Memory B cell (primary cell): ENCODE data around the gene CBY1.
A peak's percentile ranks its signal among the peaks of the same experiment; 100 is the strongest.
"Not testable (repeated sequence)": the region's sequence is repeated elsewhere in the genome, so short reads cannot be mapped to it uniquely, and the experiment has no call there.

Experiments
- ATAC-seq: fragments of 150-1000 bp; cut with Tn5 transposase; 2 replicates; pipeline ENCODE4 v1.10.0; 2021; ENCODE audit warnings: low read depth, mild to moderate bottlenecking, moderate library complexity
- DNase-seq, 2 donors: peaks; one replicate each; pipeline ENCODE4 v3.0.0; 2022; ENCODE audit warnings: low spot score in 2 of 2
- H3K27ac Mint-ChIP-seq: one replicate; pipeline ENCODE4 v1.8.0; 2022; ENCODE audit warnings: mild to moderate bottlenecking, moderate library complexity, mixed read lengths
- H3K27me3 Mint-ChIP-seq: one replicate; pipeline ENCODE4 v1.8.0; 2022; ENCODE audit warnings: mixed read lengths
- H3K36me3 Mint-ChIP-seq: one replicate; pipeline ENCODE4 v1.8.0; 2022; ENCODE audit warnings: mild to moderate bottlenecking, mixed read lengths
- H3K4me1 Mint-ChIP-seq: one replicate; pipeline ENCODE4 v1.8.0; 2022; ENCODE audit warnings: mixed read lengths
- H3K4me3 Mint-ChIP-seq: one replicate; pipeline ENCODE4 v1.8.0; 2022; ENCODE audit warnings: mild to moderate bottlenecking, moderate library complexity, mixed read lengths
- H3K9me3 Mint-ChIP-seq: one replicate; pipeline ENCODE4 v1.8.0; 2022; ENCODE audit warnings: mixed read lengths

CBY1 gene

DNA sequence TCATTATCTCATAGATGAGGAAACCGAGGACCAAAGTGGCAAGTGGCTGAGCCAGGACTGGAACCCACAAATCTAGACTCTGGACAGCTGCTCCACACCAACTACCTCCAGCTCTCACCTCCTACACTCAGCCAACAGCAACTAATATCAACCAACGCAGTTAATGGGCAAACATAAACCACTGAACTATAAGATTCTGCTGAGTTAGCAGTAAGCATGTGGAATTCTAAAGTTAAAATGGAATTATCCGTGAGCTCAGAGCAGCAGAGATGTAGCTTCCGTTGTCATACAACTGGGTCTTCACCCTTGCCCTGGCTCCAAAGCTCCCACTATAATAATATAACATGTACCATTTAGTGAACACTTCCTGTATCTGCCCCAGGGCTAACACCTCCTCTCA is 27.3 kb upstream of the CBY1 start:
- Mint-ChIP-seq H3K4me3 (no peak overlapping the region), H3K36me3 (no peaks in the 10 kb centered on the region), H3K27me3 (peaks cover 7% of the 10 kb centered on the region), H3K4me1 (no peaks in the 10 kb centered on the region), H3K9me3 (no peaks in the 10 kb centered on the region), H3K27ac (no peak overlapping the region)
- DNase-seq: no peak
- no peak for ATAC-seq

DNA sequence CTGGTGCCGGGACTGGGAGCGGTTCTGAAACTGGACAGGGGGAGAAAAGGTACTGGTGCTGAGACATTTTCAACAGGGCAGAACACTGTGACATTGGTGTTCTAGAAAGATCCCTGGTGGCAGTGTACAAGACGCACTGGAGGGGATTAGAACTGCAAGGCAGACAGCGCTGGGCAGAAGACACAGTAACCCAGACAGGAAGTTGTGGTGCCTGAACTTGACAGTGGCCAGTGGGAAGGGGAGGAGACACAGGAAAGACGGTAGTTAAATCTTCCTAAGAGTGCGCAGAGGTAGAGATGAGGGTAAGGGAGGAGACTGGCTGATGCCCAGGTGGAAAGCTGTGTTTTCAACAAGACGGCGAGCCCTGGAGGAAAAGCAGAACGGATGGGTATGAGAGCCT is 24.7 kb upstream of the CBY1 start:
- Mint-ChIP-seq H3K9me3 (no peaks in the 10 kb centered on the region), H3K27ac (no peak overlapping the region), H3K36me3 (no peaks in the 10 kb centered on the region), H3K4me1 (no peaks in the 10 kb centered on the region), H3K4me3 (no peak overlapping the region), H3K27me3 (peaks cover 9% of the 10 kb centered on the region)
- ATAC-seq (no peak), DNase-seq (no peak)

- no peak for ATAC-seq
- H3K27ac Mint-ChIP-seq: no peak overlapping the region
- no peaks in the 10 kb centered on the region for H3K36me3 Mint-ChIP-seq
- no peaks in the 10 kb centered on the region for H3K4me1 Mint-ChIP-seq
- DNase-seq: no peak
- H3K9me3 Mint-ChIP-seq: no peaks in the 10 kb centered on the region
- H3K4me3 Mint-ChIP-seq: no peak overlapping the region
- H3K27me3 Mint-ChIP-seq: peaks cover 9% of the 10 kb centered on the region
Observed at GRCh38 chr22:38632528-38632927, 23.9 kb upstream of the CBY1 start.

- no peak overlapping the region for H3K27ac Mint-ChIP-seq
- DNase-seq: no peak
- ATAC-seq: no peak
Observed at GRCh38 chr22:38638216-38638615, 18.2 kb upstream of the CBY1 start.

GRCh38 chr22:38638728-38639127 is 17.7 kb upstream of the CBY1 start:
- no peak for DNase-seq
- H3K27ac Mint-ChIP-seq: no peak overlapping the region
- H3K27me3 Mint-ChIP-seq: peaks cover 13% of the 10 kb centered on the region
- no peaks in the 10 kb centered on the region for H3K4me1 Mint-ChIP-seq
- no peaks in the 10 kb centered on the region for H3K36me3 Mint-ChIP-seq
- no peak overlapping the region for H3K4me3 Mint-ChIP-seq
- ATAC-seq: no peak
- no peaks in the 10 kb centered on the region for H3K9me3 Mint-ChIP-seq

More at GRCh38 chr22:38638216-38638615, 18.2 kb upstream of the CBY1 start:
- peaks cover 13% of the 10 kb centered on the region for H3K27me3 Mint-ChIP-seq
- no peaks in the 10 kb centered on the region for H3K4me1 Mint-ChIP-seq
- H3K9me3 Mint-ChIP-seq: no peaks in the 10 kb centered on the region
- no peaks in the 10 kb centered on the region for H3K36me3 Mint-ChIP-seq
- H3K4me3 Mint-ChIP-seq: no peak overlapping the region

- no peaks in the 10 kb centered on the region for H3K9me3 Mint-ChIP-seq
- no peaks in the 10 kb centered on the region for H3K36me3 Mint-ChIP-seq
Observed at GRCh38 chr22:38641476-38642040, 14.9 kb upstream of the CBY1 start.

DNA sequence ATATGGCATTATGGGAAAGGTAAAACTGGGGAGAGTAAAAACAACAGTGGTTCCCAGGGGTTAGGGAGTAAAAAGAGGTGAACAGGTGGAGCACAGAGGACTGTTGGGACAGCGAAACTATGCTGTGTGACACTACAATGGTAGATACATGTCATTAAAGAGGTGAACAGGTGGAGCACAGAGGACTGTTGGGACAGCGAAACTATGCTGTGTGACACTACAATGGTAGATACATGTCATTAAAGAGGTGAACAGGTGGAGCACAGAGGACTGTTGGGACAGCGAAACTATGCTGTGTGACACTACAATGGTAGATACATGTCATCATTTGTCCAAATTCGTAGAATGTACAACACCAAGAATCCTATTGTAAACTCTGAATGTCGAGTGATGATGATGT is 12.2 kb upstream of the CBY1 start:
- ATAC-seq, H3K4me3 Mint-ChIP-seq, H3K4me1 Mint-ChIP-seq, DNase-seq, H3K9me3 Mint-ChIP-seq, H3K36me3 Mint-ChIP-seq, H3K27ac Mint-ChIP-seq: not testable (repeated sequence)
- H3K27me3 Mint-ChIP-seq: peaks cover 16% of the 10 kb centered on the region

More at GRCh38 chr22:38641476-38642040, 14.9 kb upstream of the CBY1 start:
- H3K4me1 Mint-ChIP-seq: no peaks in the 10 kb centered on the region
- H3K27ac Mint-ChIP-seq: no peak overlapping the region
- H3K4me3 Mint-ChIP-seq: no peak overlapping the region
- ATAC-seq: no peak
- DNase-seq: no peak
- peaks cover 13% of the 10 kb centered on the region for H3K27me3 Mint-ChIP-seq

GRCh38 chr22:38645430-38645829 is 11.0 kb upstream of the CBY1 start:
- ATAC-seq (no peak), DNase-seq (no peak)
- Mint-ChIP-seq H3K27ac (no peak overlapping the region), H3K4me1 (no peaks in the 10 kb centered on the region), H3K27me3 (peaks cover 14% of the 10 kb centered on the region), H3K36me3 (no peaks in the 10 kb centered on the region), H3K9me3 (no peaks in the 10 kb centered on the region), H3K4me3 (no peak overlapping the region)

DNA sequence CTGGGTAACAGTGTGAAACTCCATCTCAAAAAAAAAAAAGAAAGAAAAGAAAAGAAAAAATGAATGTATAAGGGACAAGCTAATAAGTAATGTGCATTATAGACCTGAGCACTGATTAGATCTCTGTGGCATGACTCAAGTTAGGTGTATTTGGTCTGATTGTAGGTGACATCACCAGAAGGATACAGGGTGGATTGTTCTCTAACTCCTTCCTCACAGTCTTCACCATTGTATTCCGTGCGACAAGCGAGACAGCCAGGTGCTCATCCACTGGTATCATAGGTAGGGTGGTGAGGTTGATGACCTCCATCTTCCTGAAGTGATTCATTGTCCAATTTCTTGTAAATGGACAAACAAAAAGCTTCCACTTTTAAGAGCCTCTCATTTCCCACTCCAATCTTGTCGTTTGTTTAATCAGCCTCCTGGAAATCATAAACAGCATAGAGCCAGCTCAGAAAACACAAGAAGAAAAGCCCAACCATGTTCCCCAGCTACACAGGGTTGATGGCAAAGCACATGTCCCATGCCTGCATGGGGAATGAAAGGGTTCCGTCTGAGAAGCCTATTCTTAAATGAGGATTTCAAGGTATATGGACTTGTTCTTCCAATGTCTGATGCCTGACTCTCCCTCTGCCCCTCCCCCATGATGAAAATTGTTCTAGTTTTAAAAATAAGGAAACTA is 6.5 kb upstream of the CBY1 start:
- Mint-ChIP-seq H3K36me3 (no peaks in the 10 kb centered on the region), H3K9me3 (no peaks in the 10 kb centered on the region), H3K4me3 (no peak overlapping the region), H3K27ac (no peak overlapping the region), H3K27me3 (peaks cover 3% of the 10 kb centered on the region), H3K4me1 (peaks cover 3% of the 10 kb centered on the region)
- DNase-seq: no peak
- no peak for ATAC-seq

DNA sequence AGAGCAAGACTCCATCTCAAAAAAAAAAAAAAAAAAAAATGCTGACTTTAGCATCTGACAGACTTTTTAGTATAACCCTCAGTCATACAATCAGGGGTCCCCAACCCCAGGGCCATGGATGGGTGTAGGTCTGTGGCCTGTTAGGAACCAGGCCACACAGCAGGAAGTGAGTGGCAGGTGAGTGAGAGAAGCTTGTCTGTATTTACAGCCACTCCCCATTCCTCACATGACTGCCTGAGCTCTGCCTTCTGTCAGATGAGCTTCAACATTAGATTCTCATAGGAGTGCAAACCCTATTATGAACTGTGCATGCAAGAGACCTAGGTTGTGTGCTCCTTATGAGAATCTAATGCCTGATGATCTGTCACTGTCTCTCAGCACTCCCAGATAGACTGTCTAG is 3.6 kb upstream of the CBY1 start:
- no peak overlapping the region for H3K4me3 Mint-ChIP-seq
- H3K9me3 Mint-ChIP-seq: no peaks in the 10 kb centered on the region
- ATAC-seq (no peak), DNase-seq (no peak)
- H3K36me3 Mint-ChIP-seq: no peaks in the 10 kb centered on the region
- peaks cover 2% of the 10 kb centered on the region for H3K27me3 Mint-ChIP-seq
- H3K27ac Mint-ChIP-seq: no peak overlapping the region
- H3K4me1 Mint-ChIP-seq: peaks cover 13% of the 10 kb centered on the region

GRCh38 chr22:38653741-38654140 is 2.7 kb upstream of the CBY1 start:
- Mint-ChIP-seq H3K36me3 (no peaks in the 10 kb centered on the region), H3K4me3 (no peak overlapping the region), H3K9me3 (no peaks in the 10 kb centered on the region), H3K4me1 (peaks cover 13% of the 10 kb centered on the region), H3K27ac (no peak overlapping the region), H3K27me3 (no peaks in the 10 kb centered on the region)
- DNase-seq (no peak), ATAC-seq (no peak)

DNA sequence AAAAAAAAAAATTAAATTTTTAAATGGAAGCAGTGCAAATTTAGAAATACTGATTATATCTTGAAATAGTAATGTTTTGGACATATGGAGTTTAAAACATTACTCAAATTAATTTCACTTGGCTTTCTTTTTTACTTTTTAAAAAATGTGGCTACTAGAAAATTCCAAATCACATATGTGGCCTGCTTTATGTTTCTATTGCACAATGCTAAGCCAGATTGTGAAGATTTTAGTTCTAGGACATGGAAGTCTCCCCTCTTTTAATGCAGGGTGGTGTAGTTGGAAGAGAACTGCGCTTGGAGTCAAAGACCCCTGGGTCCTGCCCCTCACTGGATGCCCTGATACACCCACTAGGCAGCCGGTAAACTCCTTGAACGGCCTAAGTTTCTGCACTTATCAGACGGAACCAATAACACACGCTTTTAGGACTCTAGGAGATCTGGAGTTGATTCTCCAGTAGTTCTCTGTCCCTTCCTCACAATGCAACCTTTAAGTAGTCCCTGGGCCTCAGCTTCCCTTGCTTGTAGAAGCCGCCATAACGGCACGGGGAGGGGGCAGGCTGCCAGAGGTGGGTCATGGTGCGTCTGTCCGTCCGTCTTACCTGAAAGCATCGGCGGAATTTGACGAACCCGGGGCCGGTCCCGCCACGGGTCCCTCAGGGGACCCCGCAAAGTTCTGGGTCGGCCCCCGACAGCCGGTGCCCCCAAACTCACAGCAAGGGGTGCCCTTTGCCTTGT is 751 bp upstream of the CBY1 start:
- DNase-seq (no peak), ATAC-seq (no peak)
- Mint-ChIP-seq H3K27me3 (no peaks in the 10 kb centered on the region), H3K9me3 (no peaks in the 10 kb centered on the region), H3K27ac (peak overlapping the region; percentile 99), H3K36me3 (no peaks in the 10 kb centered on the region), H3K4me1 (peaks cover 13% of the 10 kb centered on the region), H3K4me3 (peak overlapping the region; percentile 94)

- peaks cover 13% of the 10 kb centered on the region for H3K4me1 Mint-ChIP-seq
- peak overlapping the region; percentile 94 for H3K4me3 Mint-ChIP-seq
- H3K27me3 Mint-ChIP-seq: no peaks in the 10 kb centered on the region
- ATAC-seq (no peak), DNase-seq (peak in 1 of 2 donors; percentile 22)
- no peaks in the 10 kb centered on the region for H3K9me3 Mint-ChIP-seq
- H3K36me3 Mint-ChIP-seq: no peaks in the 10 kb centered on the region
- peak overlapping the region; percentile 99 for H3K27ac Mint-ChIP-seq
Observed at GRCh38 chr22:38657045-38657909, 839 bp downstream of the CBY1 start.

GRCh38 chr22:38674888-38675287 is 18.4 kb downstream of the CBY1 start:
- Mint-ChIP-seq H3K36me3 (peaks cover 16% of the 10 kb centered on the region), H3K4me1 (no peaks in the 10 kb centered on the region), H3K9me3 (peaks cover 1% of the 10 kb centered on the region), H3K4me3 (no peak overlapping the region), H3K27me3 (no peaks in the 10 kb centered on the region), H3K27ac (no peak overlapping the region)
- ATAC-seq (no peak), DNase-seq (no peak)
